HG02973 (cell line): ENCODE results near the gene GTF2F2.
"Not testable (repeated sequence)": the region's sequence is repeated elsewhere in the genome, so short reads cannot be mapped to it uniquely, and the experiment has no call there.

Experiments used
- ATAC-seq: cut with Tn5 transposase; IDR thresholded peaks from one replicate; pipeline ENCODE4 v1.9.1; 2021; ENCODE audit warnings: moderate library complexity; ENCODE audit not compliant: unreplicated experiment

GTF2F2 gene

DNA sequence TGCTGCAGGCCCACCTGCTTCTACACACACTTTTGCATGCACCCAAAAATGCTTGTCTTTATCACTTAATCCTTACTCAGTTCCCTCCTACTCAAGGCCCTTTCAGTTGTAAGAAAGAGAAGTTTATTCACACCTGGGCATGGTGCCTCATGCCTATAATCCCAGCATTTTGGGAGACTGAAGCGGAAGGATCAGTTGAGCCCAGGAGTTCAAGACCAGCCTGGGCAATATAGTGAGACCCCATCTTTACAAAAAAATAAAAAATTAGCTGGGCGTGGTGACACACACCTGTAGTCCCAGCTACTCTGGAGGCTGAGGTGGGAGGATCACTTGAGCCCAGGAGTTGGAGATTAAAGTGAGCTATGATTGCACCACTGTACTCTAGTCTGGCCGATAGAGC lies 178.2 kb downstream of the GTF2F2 start:
- ATAC-seq = not testable (repeated sequence)

DNA sequence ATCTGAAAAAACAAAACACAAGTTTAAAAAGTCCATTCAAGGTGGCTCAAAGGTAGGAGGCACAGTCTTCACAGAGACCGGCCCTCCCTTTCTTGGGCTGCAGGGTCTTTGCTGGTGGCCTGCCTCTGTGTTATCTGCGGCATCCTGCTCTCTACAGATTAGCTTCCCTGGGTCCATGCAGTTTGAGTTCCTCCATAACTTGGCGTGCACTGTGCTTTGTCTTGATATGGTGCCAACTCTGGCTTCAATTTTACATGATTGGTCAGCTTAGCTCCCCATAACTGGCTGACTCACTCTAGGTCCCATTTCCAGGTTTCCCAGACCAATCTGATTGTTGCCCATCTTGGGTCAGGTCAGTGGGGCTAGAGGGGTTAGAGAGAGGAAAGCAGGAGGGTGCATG lies 178.9 kb downstream of the GTF2F2 start:
- no peak for ATAC-seq

DNA sequence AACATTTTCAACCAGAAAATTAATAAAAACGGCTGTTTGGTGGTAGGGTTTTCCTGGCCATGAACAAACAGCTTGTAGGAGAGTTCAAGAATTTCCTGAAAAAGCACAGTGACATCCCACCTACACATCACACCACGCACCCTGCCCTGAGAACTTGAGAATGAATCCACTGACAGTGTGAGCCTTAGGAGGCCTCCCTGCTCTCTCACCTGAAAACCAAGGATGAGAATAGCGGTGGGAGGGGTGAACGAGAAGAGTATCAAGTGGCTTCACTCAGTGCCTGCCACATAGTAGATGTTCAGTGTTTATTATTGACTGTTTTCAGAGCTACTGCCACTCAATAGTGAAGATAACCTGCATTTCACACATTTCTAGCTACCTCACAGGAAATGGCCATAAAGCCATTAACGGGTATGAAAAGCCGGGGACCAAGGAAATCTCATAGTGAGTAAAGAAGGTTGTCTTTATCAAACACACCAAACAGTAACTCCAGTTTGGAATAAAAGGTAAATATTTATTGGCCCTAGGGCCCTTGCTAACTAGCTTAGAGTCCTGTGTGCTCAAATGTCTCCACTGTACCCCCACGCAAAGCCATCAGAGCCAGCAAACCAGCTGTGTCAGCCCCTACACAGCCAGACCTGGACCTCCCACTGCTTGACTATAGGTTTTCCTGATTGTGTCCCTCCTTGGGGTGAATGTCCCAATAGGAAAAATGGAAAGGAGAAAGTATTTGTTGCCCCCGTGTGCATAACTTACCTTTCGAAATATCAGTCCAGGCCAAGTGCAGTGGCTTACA lies 180.1 kb downstream of the GTF2F2 start:
- ATAC-seq = no peak

DNA sequence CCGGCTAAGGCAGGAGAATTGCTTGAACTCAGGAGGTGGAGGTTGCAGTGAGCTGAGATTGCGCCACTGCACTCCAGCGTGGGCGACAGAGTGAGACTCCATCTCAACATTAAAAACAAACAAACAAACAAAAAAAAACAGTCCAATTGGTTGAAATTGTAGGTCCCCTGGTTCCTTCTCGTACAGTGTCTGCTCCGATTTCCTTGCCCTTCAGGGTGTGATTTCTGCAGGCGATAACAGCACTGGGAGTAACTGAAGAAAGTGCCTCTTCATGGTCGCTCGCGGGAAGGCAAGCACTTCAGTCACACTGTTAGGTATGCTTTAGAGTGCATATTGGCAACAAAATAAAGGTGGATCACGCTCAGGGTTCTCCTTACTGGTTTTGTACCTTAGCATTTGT lies 181.0 kb downstream of the GTF2F2 start:
- no peak for ATAC-seq

DNA sequence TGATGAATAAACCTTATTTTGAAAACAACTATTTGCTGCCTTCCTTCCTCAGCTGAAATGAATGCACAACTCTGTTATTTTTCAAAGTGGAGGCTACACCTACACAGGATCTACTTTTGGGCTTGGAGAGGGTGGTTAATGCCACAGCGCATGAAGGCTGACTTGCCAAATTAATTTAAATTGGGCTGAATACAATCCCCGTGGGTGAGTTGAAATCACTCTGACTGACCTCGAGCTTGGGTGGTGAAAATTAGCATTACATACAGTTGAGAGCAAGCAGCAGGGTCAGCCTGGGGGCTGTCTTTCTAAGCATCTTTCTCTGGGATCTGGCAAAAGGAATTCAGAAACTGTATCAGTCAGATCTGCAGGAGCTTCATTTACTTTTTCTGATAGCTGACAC lies 182.2 kb downstream of the GTF2F2 start:
- no peak for ATAC-seq

DNA sequence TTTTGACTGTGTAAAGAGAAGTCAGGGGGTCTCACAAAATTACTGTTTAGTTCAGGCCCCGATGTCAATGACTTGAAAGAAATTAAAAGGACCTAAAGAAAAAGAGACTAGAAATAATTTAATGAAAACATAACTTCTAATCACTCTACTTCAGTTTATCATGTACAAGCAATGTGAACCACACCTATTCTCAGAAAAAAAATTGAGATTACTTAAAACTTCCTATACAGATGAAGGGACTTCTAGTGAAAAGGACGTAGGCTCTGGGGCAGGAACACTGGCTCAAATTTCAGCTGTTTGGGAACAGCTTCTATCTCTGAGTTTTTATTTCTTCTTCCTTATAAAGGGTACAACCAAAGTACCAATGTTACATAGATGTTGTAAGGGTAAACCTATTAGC lies 182.7 kb downstream of the GTF2F2 start:
- ATAC-seq = no peak

DNA sequence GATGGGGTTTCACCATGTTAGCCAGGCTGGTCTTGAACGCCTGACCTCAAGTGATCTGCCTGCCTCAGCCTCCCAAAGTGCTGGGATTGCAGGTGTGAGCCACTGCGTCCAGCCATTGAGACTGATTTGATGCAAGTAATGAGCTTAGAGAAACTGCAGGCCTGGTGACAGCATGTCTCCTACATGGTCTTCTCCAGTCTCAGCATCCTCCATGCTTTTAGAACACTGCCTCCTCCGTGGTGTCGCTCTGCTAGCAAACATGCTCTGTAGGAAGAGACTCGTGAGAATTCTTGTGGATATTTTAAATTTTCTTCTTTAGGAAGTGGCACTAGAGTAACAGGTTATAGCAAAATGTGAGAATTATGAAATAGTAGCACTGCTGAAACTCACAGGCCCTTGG lies 183.6 kb downstream of the GTF2F2 start:
- ATAC-seq = no peak

DNA sequence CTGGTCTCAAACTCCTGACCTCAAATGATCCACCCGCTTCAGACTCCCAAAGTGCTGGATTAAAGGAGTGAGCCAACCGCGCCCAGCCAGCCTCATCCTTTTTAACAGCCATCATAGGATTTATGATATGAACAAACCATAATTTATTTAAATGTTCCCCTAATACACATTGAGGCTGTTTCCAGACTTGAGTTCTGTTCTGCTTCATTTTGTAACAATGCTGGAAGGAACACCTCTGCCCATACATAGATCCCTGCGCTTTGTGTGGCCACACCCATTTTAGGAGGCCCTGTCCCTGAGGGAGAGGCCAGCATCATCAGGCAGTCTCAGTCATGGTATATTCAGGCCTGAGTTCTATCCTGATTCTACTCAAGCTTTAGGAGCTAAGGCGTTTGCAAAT lies 184.8 kb downstream of the GTF2F2 start:
- no peak for ATAC-seq

DNA sequence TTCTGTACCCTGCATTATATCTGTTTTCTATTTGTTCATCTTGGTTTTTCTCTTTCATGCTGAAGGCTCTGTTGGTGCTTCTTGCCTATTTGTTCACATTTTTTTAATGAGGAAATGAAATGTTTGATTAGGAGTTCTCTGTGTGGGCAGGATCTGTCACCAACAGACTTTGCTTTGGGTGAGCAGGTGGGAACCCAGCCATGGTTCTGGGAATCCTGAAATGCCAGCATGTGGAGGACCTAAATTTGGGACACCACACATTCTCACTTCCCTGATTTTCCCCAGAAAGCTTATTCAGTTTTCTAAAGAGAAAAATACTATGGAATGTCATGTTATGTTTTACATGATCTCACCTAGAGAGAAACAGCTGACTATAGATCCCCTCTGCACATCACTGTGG lies 186.7 kb downstream of the GTF2F2 start:
- no peak for ATAC-seq

DNA sequence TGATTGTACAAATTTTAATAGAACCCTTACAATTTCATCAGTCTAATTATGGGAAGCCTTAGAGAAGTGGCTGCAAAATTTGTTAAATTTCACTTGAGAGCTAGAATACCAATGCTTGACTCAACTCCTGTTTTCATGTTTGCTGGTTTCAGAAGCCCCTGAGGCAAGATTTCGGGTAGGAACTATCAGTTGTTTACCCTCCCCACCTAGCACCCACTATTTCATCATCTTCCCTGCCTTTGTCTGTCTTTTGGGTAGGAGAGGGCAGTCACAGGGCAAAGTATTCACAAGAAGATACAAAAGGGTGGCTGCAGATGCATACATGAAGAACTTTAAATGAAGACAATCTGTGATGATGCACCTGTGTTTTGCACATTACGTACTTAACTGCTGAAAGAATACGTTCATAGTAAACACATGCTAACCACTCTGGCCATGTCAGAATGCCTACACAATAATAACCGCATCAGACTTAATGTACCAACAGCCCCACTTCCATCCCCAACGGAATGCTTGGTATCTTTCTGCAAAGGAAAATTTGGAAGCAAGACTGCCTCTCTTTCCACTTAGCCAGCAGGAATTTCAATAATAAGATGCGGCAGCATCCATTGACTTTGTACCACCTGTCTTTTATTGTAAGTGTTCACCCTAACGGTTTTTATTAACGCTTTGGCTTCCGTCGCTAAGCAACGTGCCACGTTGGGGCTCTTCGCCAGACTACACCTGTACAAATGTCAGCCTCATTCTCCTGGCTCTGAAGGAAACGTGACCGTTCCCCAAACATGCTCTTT lies 190.2 kb downstream of the GTF2F2 start:
- ATAC-seq = no peak

DNA sequence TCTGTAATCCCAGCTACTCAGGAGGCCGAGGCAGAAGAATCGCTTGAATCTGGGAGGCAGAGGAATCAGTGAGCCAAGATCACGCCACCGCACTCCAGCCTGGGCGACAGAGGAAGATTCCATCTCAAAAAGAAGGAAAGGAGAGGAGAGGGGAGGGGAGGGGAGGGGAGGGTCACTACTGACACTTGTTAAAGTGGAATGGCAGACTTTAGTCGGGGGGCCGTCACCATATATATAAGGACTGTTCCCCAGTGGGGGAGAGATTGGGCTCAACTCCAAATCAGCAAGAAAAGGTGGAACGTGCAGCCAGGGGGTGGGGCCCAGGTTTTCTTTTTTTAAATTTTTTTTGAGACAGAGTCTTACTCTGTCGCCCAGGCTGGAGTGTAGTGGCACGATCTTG lies 194.5 kb downstream of the GTF2F2 start:
- ATAC-seq = no peak

DNA sequence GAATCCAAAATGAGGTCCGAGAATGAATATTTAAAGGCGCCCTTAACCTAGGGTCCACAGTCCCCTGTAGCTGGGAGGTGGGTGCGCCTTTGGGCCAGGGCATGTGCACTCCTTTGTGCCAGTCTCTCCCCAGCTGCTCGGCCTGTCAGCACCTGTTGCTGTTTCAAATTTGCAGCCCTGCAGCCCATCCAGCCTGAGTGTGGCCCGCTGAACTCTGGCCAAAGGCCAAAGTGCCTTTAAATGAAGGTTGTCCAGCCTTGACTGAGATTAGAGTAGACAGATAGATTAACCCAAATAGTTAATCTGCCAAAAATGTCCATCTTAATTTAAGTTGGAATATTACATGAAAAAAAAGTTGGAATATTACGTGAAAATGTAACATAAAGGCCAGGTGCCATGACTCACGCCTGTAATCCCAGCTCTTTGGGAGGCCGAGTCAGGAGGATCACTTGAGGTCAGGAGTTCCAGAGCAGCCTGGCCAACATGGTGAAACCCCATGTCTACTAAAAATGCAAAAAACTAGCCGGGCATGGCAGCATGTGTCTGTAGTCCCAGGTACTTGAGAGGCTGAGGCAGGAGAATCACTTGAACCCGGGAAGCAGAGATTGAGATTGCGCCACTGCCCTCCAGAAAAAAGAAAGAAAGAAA lies 195.3 kb downstream of the GTF2F2 start:
- ATAC-seq = no peak

DNA sequence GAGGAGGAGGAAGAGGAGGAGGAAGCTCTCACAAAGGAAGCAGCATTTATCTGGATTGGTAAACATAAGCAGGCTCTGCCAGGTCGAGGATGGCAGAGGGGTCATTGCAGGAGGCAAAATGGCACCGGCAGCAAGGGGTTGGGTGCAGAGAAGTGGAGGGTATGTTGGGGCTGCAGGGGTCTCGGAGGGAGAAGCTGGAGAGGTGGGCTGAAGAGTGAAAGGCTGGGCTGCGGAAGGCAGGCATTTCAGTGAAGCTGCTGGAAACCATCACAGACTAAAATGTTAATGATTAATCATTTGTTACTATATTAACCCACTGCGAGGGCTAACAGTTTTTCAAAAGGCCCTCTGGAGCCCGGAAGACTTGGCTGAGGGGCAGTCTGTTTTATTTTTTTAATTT lies 196.0 kb downstream of the GTF2F2 start:
- no peak for ATAC-seq

DNA sequence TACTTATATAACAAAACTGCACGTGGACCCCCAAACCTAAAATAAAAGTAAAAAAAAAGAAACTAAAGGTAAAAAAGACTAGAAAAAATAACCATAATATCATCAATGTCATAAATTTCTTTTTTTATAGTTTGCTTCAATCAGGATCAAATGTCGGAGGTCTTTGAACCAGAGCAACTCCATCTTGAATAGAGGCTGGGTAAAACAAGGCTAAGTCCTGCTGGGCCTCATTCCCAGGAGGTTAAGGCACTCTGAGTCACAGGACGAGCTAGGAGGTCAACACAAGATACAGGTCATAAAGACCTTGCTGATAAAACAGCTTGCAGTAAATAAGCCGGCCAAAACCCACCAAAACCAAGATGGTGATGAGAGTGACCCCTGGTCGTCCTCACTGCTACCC lies 196.7 kb downstream of the GTF2F2 start:
- no peak for ATAC-seq

DNA sequence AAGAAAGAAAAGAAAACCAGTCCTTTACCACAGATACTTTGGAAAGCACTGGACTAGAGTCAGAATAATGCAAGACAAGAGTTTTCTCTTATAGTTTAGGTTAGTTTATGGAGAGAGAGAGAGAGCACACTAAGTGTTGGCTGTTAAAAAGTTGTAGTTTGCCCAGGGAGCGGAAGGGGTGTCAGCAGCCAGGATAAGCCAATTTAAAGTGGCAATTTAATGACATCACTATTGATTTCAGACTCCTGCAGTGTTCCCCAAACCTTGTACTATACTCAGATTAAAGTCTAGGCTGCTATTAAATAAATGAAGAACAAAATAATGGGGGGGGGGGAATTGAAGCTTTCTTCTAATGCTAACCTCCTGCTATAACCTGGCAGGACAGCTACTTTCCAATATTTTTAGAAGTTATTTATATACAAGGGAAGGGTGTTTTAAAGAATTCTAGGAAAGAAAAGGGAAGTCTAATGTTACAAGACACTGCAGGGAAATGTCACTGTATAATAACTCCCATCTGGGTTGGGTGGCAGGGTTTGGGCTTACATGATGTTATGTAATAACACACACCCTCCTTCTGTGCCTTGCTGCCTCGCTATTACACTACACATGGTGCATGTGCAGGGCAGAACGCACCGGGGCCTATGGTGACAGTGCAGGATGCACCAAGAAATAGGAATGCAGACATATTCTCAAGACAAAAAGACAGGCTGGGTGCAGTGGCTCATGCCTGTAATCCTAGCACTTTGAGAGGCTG lies 200.7 kb downstream of the GTF2F2 start:
- ATAC-seq = no peak

DNA sequence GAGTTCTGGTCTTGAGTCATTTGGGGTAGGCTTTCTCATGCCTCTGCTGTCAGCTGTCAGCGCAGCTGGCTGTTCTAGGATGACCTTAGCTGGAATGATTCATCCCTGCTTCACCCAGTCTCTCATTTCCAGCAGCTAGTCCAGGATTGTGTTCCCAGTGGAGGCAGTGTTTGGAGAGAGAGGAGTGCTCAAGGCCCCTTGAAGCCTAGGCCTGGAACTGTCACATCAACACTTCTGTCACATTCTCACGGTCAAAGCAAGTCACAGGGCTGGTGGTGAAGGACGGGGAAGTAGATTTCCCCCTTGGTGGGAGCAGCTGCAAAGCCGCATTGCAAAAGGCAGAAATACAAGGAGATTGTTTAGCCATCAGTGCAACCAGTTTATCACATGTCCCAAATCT lies 205.5 kb downstream of the GTF2F2 start:
- no peak for ATAC-seq

DNA sequence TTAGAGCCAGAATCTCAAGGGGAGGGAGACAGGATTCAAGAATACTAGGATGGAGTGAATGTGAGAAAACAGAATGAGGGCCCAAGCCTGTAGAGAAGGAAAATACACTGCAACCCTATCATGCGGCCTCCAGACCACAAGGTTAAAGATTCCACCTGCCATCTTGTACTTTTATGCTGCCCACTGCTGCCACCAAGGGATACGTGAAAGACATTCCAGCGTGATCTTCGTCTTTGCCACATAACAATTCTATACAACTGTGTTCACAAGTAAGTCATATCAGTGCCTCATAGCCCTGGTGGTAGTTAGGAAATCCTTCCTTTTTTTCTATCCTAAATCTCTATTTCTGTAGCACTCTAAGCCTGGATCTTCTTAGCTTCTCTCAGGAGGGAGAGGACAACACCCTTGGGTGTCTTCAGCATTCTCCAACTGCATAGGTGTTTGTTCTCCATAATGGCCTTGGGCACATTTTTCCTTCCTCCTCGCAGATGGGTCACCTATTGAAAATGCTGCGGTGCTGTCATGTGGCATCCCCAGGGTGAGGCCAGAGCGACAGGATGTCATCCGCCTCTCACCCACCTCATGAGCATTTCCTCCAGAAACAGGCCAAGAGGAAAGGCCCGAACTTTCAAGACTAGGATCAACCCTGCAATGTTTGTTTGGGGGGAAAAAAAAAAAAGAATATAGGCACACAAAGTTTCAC lies 207.1 kb downstream of the GTF2F2 start:
- ATAC-seq = no peak

DNA sequence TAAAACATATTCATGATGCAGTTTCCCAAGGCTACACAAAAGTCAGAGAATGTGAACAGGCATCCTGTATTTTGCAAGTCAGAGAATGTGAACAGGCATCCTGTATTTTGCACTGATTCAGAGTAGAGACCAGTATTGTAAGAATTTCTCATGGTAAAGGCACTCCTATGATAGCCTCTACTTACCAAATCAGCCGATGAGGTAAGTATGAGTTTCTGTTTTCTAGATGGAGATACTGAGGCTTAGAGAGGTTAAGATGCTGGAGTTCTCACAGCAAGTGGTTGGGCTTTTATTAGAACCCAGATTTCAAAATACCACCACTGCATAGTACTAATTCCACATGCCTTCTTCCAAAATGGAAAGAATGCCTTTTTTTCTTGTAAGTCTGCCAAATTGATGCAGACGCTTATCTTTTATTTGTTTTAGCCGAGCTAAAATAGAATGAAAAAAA lies 208.4 kb downstream of the GTF2F2 start:
- no peak for ATAC-seq

DNA sequence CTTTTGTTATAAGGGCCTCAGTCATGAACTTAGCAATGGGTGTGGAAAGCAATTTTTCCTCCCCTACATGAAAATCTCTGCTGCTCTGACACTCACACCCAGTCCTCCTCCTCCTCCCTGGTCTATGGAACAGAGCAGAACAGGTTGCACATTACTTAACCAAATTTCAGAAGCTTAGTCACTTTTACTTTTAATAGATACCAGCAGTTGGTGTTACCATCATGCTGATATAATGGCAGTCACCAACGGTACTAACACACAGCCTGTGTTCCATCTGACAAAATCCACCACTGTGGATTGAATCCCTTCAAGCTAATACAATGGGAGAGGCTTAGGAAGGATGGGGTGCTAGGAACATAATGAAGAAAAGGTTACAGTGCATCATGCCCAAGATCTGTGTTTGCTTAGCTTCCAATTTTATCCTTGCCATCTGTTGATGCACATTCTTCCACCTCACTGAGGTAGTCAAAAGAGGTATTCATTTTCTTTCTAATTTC lies 210.9 kb downstream of the GTF2F2 start:
- no peak for ATAC-seq

DNA sequence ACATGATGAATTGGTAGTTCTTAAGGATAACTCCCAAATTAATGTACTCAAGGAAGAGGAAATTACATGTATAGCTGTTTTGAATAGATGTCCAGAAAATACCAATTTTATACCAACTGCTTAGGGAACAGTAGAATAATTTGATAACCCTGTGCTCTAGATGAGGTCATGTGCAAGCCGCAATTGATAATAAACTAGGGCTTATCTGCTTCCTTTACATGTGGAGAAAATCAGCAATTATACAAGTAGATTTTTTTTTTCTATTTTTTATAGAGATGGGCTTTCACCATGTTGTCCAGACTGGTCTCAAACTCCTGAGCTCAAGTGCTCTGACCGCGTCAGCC lies 211.4 kb downstream of the GTF2F2 start:
- ATAC-seq = no peak
